ENCODE results near the gene PLD5. TPM values are rescaled to one million over a fixed set of nuclear protein-coding genes. Genes with fewer than 3 reads are reported as not detected.

PLD5 gene
- polyA plus RNA-seq, 1 donor, result 0.36 TPM

- Histone ChIP-seq H3K4me1 (ENCODE audit: control insufficient read depth, insufficient read depth, low read length) (no peaks in the 10 kb centered on the region), H3K36me3 (ENCODE audit: control insufficient read depth, insufficient read depth, low read length) (no peaks in the 10 kb centered on the region), H3K27me3 (ENCODE audit: control insufficient read depth, insufficient read depth, low read length) (peaks cover 2% of the 10 kb centered on the region), H3K27ac (ENCODE audit: low read length) (no peak overlapping the region), H3K4me3 (ENCODE audit: low read length) (no peak overlapping the region), H3K9me3 (ENCODE audit: control insufficient read depth, low read depth, low read length) (no peaks in the 10 kb centered on the region)
- no peak for DNase-seq
- 80% methylated on average over 1 of the region's 7 CpGs for WGBS (ENCODE audit: insufficient coverage, low lambda C conversion rate)
These were observed 318.6 kb downstream of the PLD5 start for GRCh38 chr1:242205622-242206489.

- H3K27ac ChIP-seq (ENCODE audit: low read length), result no peak overlapping the region
- peaks cover 2% of the 10 kb centered on the region for H3K27me3 ChIP-seq (ENCODE audit: control insufficient read depth, insufficient read depth, low read length)
- no peak overlapping the region for H3K4me3 ChIP-seq (ENCODE audit: low read length)
- H3K9me3 ChIP-seq (ENCODE audit: control insufficient read depth, low read depth, low read length), result no peaks in the 10 kb centered on the region
- no peaks in the 10 kb centered on the region for H3K4me1 ChIP-seq (ENCODE audit: control insufficient read depth, insufficient read depth, low read length)
- no CpG with 5 or more reads among the region's 6 CpGs for WGBS (ENCODE audit: insufficient coverage, low lambda C conversion rate)
- no peak for DNase-seq
- H3K36me3 ChIP-seq (ENCODE audit: control insufficient read depth, insufficient read depth, low read length), result no peaks in the 10 kb centered on the region
These were observed 321.2 kb downstream of the PLD5 start for GRCh38 chr1:242203262-242203661.

- H3K4me3 ChIP-seq (ENCODE audit: low read length), result no peak overlapping the region
- no peak for DNase-seq
- WGBS (ENCODE audit: insufficient coverage, low lambda C conversion rate), result 92% methylated on average over 2 of the region's 2 CpGs
- no peaks in the 10 kb centered on the region for H3K4me1 ChIP-seq (ENCODE audit: control insufficient read depth, insufficient read depth, low read length)
- H3K9me3 ChIP-seq (ENCODE audit: control insufficient read depth, low read depth, low read length), result no peaks in the 10 kb centered on the region
- no peak overlapping the region for H3K27ac ChIP-seq (ENCODE audit: low read length)
- H3K36me3 ChIP-seq (ENCODE audit: control insufficient read depth, insufficient read depth, low read length), result no peaks in the 10 kb centered on the region
- H3K27me3 ChIP-seq (ENCODE audit: control insufficient read depth, insufficient read depth, low read length), result no peaks in the 10 kb centered on the region
These were observed 323.4 kb downstream of the PLD5 start for GRCh38 chr1:242201090-242201489.

- Histone ChIP-seq H3K27ac (ENCODE audit: low read length) (no peak overlapping the region), H3K27me3 (ENCODE audit: control insufficient read depth, insufficient read depth, low read length) (no peaks in the 10 kb centered on the region), H3K36me3 (ENCODE audit: control insufficient read depth, insufficient read depth, low read length) (no peaks in the 10 kb centered on the region), H3K4me3 (ENCODE audit: low read length) (no peak overlapping the region), H3K4me1 (ENCODE audit: control insufficient read depth, insufficient read depth, low read length) (no peaks in the 10 kb centered on the region), H3K9me3 (ENCODE audit: control insufficient read depth, low read depth, low read length) (no peaks in the 10 kb centered on the region)
- 100% methylated on average over 1 of the region's 8 CpGs for WGBS (ENCODE audit: insufficient coverage, low lambda C conversion rate)
- DNase-seq, result no peak
These were observed 324.6 kb downstream of the PLD5 start for GRCh38 chr1:242199776-242200458.

GRCh38 chr1:242197907-242198820 is 326.3 kb downstream of the PLD5 start:
- Histone ChIP-seq H3K27ac (ENCODE audit: low read length) (no peak overlapping the region), H3K9me3 (ENCODE audit: control insufficient read depth, low read depth, low read length) (no peaks in the 10 kb centered on the region), H3K27me3 (ENCODE audit: control insufficient read depth, insufficient read depth, low read length) (no peaks in the 10 kb centered on the region), H3K4me3 (ENCODE audit: low read length) (no peak overlapping the region), H3K36me3 (ENCODE audit: control insufficient read depth, insufficient read depth, low read length) (no peaks in the 10 kb centered on the region), H3K4me1 (ENCODE audit: control insufficient read depth, insufficient read depth, low read length) (no peaks in the 10 kb centered on the region)
- no peak for DNase-seq
- 89% methylated on average over 3 of the region's 9 CpGs for WGBS (ENCODE audit: insufficient coverage, low lambda C conversion rate)

- no peak for DNase-seq
- Histone ChIP-seq H3K4me1 (ENCODE audit: control insufficient read depth, insufficient read depth, low read length) (no peaks in the 10 kb centered on the region), H3K4me3 (ENCODE audit: low read length) (no peak overlapping the region), H3K27ac (ENCODE audit: low read length) (no peak overlapping the region), H3K9me3 (ENCODE audit: control insufficient read depth, low read depth, low read length) (no peaks in the 10 kb centered on the region), H3K27me3 (ENCODE audit: control insufficient read depth, insufficient read depth, low read length) (no peaks in the 10 kb centered on the region), H3K36me3 (ENCODE audit: control insufficient read depth, insufficient read depth, low read length) (no peaks in the 10 kb centered on the region)
- 40% methylated on average over 1 of the region's 5 CpGs for WGBS (ENCODE audit: insufficient coverage, low lambda C conversion rate)
These were observed 327.6 kb downstream of the PLD5 start for GRCh38 chr1:242196914-242197313.

GRCh38 chr1:242196101-242196500 is 328.4 kb downstream of the PLD5 start:
- no peak for DNase-seq
- H3K27ac ChIP-seq (ENCODE audit: low read length), result no peak overlapping the region
- H3K36me3 ChIP-seq (ENCODE audit: control insufficient read depth, insufficient read depth, low read length), result no peaks in the 10 kb centered on the region
- no peak overlapping the region for H3K4me3 ChIP-seq (ENCODE audit: low read length)
- H3K27me3 ChIP-seq (ENCODE audit: control insufficient read depth, insufficient read depth, low read length), result no peaks in the 10 kb centered on the region
- no peaks in the 10 kb centered on the region for H3K9me3 ChIP-seq (ENCODE audit: control insufficient read depth, low read depth, low read length)
- no CpG with 5 or more reads among the region's 7 CpGs for WGBS (ENCODE audit: insufficient coverage, low lambda C conversion rate)
- no peaks in the 10 kb centered on the region for H3K4me1 ChIP-seq (ENCODE audit: control insufficient read depth, insufficient read depth, low read length)

GRCh38 chr1:242189591-242189990 is 334.9 kb downstream of the PLD5 start:
- Histone ChIP-seq H3K4me1 (ENCODE audit: control insufficient read depth, insufficient read depth, low read length) (no peaks in the 10 kb centered on the region), H3K9me3 (ENCODE audit: control insufficient read depth, low read depth, low read length) (no peaks in the 10 kb centered on the region), H3K36me3 (ENCODE audit: control insufficient read depth, insufficient read depth, low read length) (no peaks in the 10 kb centered on the region), H3K27ac (ENCODE audit: low read length) (no peak overlapping the region), H3K27me3 (ENCODE audit: control insufficient read depth, insufficient read depth, low read length) (no peaks in the 10 kb centered on the region), H3K4me3 (ENCODE audit: low read length) (no peak overlapping the region)
- no CpG with 5 or more reads among the region's 2 CpGs for WGBS (ENCODE audit: insufficient coverage, low lambda C conversion rate)
- DNase-seq, result no peak

- DNase-seq, result no peak
- 100% methylated on average over 3 of the region's 5 CpGs for WGBS (ENCODE audit: insufficient coverage, low lambda C conversion rate)
- Histone ChIP-seq H3K27me3 (ENCODE audit: control insufficient read depth, insufficient read depth, low read length) (no peaks in the 10 kb centered on the region), H3K36me3 (ENCODE audit: control insufficient read depth, insufficient read depth, low read length) (no peaks in the 10 kb centered on the region), H3K9me3 (ENCODE audit: control insufficient read depth, low read depth, low read length) (no peaks in the 10 kb centered on the region), H3K27ac (ENCODE audit: low read length) (no peak overlapping the region), H3K4me1 (ENCODE audit: control insufficient read depth, insufficient read depth, low read length) (no peaks in the 10 kb centered on the region), H3K4me3 (ENCODE audit: low read length) (no peak overlapping the region)
These were observed 336.7 kb downstream of the PLD5 start for GRCh38 chr1:242187816-242188215.

- WGBS (ENCODE audit: insufficient coverage, low lambda C conversion rate), result 38% methylated on average over 1 of the region's 1 CpG
- DNase-seq, result no peak
- no peak overlapping the region for H3K27ac ChIP-seq (ENCODE audit: low read length)
- H3K36me3 ChIP-seq (ENCODE audit: control insufficient read depth, insufficient read depth, low read length), result no peaks in the 10 kb centered on the region
- H3K9me3 ChIP-seq (ENCODE audit: control insufficient read depth, low read depth, low read length), result no peaks in the 10 kb centered on the region
- no peak overlapping the region for H3K4me3 ChIP-seq (ENCODE audit: low read length)
- H3K27me3 ChIP-seq (ENCODE audit: control insufficient read depth, insufficient read depth, low read length), result no peaks in the 10 kb centered on the region
- H3K4me1 ChIP-seq (ENCODE audit: control insufficient read depth, insufficient read depth, low read length), result no peaks in the 10 kb centered on the region
These were observed 337.3 kb downstream of the PLD5 start for GRCh38 chr1:242187171-242187570.

Measured in large intestine (tissue), 3 donors.